IPS-15b (cell line): ENCODE results near the gene CAGE1.
A peak's percentile ranks its signal among the peaks of the same experiment; 100 is the strongest.
"Not testable (repeated sequence)": the region's sequence is repeated elsewhere in the genome, so short reads cannot be mapped to it uniquely, and the experiment has no call there.

Experiments used
- H3K27me3 ChIP-seq: one replicate; pipeline ENCODE4 v1.6.1; 2013; ENCODE audit warnings: low read length; ENCODE audit not compliant: control insufficient read depth, insufficient read depth
- H3K36me3 ChIP-seq: one replicate; pipeline ENCODE4 v1.6.1; 2013; ENCODE audit warnings: low read length; ENCODE audit not compliant: control insufficient read depth, insufficient read depth
- H3K4me1 ChIP-seq: one replicate; pipeline ENCODE4 v1.6.1; 2013; ENCODE audit warnings: mild to moderate bottlenecking, low read length; ENCODE audit not compliant: control insufficient read depth, insufficient read depth
- H3K4me3 ChIP-seq: one replicate; pipeline ENCODE4 v1.5.1; 2013; ENCODE audit warnings: low read depth, low read length
- H3K9ac ChIP-seq: one replicate; pipeline ENCODE4 v1.6.1; 2013; ENCODE audit warnings: low read depth, mild to moderate bottlenecking, low read length
- H3K9me3 ChIP-seq: one replicate; pipeline ENCODE4 v1.6.1; 2013; ENCODE audit warnings: mild to moderate bottlenecking, low read length; ENCODE audit not compliant: control insufficient read depth, insufficient read depth

Gene CAGE1

GRCh38 chr6:7367408-7367807 is 22.1 kb downstream of the CAGE1 start:
- Histone ChIP-seq H3K9ac (no peak overlapping the region), H3K27me3 (no peaks in the 10 kb centered on the region), H3K4me3 (no peak overlapping the region), H3K36me3 (no peaks in the 10 kb centered on the region), H3K9me3 (no peaks in the 10 kb centered on the region), H3K4me1 (no peaks in the 10 kb centered on the region)

GRCh38 chr6:7351916-7352315 is 37.6 kb downstream of the CAGE1 start:
- not testable (repeated sequence) for H3K9me3 ChIP-seq, H3K27me3 ChIP-seq, H3K9ac ChIP-seq, H3K4me3 ChIP-seq, H3K36me3 ChIP-seq
- peaks cover 10% of the 10 kb centered on the region for H3K4me1 ChIP-seq

DNA sequence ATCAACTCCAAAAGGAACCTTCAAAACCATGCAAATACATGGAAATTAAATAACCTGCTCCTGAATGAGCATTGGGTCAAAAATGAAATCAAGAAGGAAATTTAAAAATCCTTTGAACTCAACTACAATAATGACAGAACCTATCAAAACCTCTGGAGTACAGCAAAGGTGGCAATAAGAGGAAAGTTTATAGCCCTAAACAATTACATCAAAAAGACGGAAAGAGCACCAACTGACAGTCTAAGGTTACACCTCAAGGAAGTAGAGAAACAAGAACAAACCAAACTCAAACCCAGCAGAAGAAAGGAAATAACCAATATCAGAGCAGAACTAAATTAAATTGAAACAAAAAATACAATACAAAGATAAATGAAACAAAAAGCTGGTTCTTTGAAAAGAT is 39.0 kb downstream of the CAGE1 start:
- not testable (repeated sequence) for H3K36me3 ChIP-seq, H3K9me3 ChIP-seq, H3K27me3 ChIP-seq, H3K9ac ChIP-seq, H3K4me3 ChIP-seq
- peaks cover 10% of the 10 kb centered on the region for H3K4me1 ChIP-seq

GRCh38 chr6:7347551-7347997 is 42.0 kb downstream of the CAGE1 start:
- Histone ChIP-seq H3K4me3 (peak overlapping the region; percentile 22), H3K9ac (peak overlapping the region; percentile 70), H3K4me1 (peaks cover 10% of the 10 kb centered on the region)
- H3K27me3 ChIP-seq, H3K36me3 ChIP-seq, H3K9me3 ChIP-seq: not testable (repeated sequence)

GRCh38 chr6:7344773-7345450 is 44.6 kb downstream of the CAGE1 start:
- not testable (repeated sequence) for H3K9ac ChIP-seq

DNA sequence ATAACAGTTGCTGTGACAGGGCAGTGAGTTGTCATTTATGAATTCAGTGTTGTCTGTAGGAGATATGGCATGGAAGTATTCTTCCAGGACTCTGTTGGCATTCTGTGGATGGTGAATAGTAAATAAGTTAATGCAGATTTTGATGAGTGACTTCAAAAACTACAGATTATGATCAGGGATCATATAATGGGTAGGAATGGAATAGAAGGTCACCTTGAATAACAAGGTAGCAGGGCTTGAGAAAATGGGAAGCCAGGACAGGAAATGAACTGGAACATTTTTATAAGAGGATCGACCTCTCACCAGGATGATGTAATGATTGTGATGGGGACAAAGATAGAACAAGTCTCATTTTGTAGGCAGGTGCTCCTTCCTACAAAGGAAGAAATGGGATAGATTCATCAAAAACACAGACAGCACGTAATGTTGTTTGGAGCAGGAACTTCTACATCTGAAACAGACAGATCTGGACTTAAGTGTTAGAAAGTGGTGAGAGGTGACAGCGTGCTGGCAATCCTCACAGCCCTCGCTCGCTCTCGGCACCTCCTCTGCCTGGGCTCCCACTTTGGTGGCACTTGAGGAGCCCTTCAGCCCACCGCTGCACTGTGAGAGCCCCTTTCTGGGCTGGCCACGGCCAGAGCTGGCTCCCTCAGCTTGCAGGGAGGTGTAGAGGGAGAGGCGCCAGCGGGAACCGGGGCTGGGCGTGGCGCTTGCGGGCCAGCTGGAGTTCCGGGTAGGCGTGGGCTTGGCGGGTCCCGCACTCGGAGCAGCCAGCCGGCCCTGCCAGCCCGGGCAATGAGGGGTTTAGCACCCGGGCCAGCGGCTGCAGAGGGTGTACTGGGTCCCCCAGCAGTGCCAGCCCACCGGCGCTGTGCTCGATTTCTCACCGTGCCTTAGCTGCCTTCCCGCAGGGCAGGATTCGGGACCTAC is 45.7 kb downstream of the CAGE1 start:
- Histone ChIP-seq H3K36me3 (no peaks in the 10 kb centered on the region), H3K4me3 (no peak overlapping the region), H3K4me1 (peaks cover 9% of the 10 kb centered on the region), H3K27me3 (no peaks in the 10 kb centered on the region), H3K9me3 (no peaks in the 10 kb centered on the region), H3K9ac (no peak overlapping the region)

More at GRCh38 chr6:7344773-7345450, 44.6 kb downstream of the CAGE1 start:
- H3K4me3 ChIP-seq, H3K36me3 ChIP-seq, H3K9me3 ChIP-seq, H3K27me3 ChIP-seq: not testable (repeated sequence)
- peaks cover 10% of the 10 kb centered on the region for H3K4me1 ChIP-seq

DNA sequence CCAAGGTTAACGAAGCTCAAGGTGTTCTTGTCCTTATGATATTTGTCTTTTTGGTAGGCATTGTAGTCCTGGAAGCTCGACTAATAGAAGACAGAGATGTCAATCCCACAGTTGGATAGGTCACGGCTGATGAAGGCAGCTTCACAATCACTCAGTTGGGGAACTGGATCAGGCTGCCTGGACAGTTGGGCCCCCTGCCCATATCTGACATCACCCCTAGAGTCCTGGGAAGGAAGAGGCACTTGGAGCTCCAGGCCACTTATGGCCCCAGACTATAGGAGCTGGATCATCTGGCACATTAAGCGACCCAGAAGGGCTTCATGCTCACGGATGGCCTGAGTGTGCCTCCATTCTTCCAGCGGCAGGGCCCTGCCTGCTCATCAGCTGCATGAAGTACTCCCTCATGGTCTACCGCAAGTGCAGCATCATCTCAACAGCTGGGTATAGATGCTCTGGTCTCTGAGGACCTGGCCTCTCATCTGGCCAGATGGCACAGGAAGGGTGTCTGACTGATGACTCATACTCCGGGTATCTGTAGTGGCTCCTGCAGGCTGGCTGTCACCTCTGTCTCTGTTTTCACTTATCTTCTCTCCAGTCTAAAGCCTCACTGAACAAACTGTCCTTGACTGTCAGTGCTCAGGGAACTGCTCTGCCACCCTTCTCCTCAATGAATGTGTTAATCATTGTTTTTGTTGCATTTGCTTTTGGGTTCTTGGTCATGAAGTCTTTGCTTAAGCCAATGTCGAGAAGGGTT is 47.4 kb downstream of the CAGE1 start:
- Histone ChIP-seq H3K27me3 (no peaks in the 10 kb centered on the region), H3K9ac (no peak overlapping the region), H3K36me3 (no peaks in the 10 kb centered on the region), H3K9me3 (no peaks in the 10 kb centered on the region), H3K4me3 (no peak overlapping the region), H3K4me1 (no peaks in the 10 kb centered on the region)

DNA sequence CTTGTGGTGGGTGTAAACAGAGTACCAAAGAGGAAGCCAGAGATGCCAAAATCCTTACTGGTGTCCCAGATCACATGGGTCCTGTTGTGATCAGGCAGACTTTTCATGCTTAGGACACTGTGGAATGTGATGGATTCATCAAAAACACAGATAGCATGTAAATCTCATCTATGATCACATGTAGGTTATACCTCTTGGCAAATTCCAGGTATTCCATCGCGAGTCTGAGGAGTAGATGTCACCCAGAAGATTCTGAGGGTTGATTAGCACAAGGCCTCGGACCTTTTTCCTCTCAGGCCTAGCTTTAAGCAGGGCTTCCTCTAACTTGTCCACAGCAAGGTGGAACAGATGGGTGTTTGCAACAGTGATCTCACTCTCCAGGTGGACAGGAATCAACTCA is 48.3 kb downstream of the CAGE1 start:
- Histone ChIP-seq H3K27me3 (no peaks in the 10 kb centered on the region), H3K9me3 (no peaks in the 10 kb centered on the region)

DNA sequence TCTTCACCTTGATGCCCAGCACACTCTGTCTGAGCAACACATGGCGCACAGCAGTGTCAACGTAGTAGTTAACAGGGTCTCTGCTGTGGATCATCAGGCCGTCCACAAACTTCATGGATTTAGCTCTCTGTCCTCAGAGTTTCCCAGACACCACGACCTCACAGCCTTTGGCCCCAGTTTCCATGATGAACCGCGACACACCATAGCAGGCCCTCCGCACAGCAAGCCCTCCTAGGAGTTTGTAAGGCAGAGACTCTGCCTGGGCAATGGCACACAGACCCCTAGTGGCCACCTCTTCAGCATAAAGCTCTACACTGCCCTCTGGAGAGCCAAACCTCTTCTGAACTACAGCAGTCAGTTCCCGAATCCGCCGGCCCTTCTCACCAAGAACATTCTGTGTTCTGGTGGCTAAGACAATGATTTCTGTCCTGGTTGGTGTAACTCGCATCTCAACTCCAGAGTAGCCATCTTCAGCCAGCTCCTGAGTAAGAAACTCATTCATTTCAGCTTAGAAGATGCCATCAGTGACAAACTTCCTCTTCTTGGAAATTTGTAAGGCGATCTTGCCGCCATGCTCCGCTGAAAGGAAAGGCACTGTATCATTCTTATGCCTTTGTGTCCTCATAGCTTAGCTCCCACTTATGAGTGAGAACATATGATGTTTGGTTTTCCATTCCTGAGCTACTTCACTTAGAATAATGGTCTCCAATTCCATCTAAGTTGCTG is 50.4 kb downstream of the CAGE1 start:
- not testable (repeated sequence) for H3K9ac ChIP-seq, H3K4me3 ChIP-seq, H3K36me3 ChIP-seq, H3K9me3 ChIP-seq, H3K4me1 ChIP-seq, H3K27me3 ChIP-seq

More for the DNA sequence above, 48.3 kb downstream of the CAGE1 start:
- Histone ChIP-seq H3K36me3 (no peaks in the 10 kb centered on the region), H3K4me3 (no peak overlapping the region), H3K9ac (no peak overlapping the region), H3K4me1 (no peaks in the 10 kb centered on the region)

- Histone ChIP-seq H3K9ac (no peak overlapping the region), H3K27me3 (no peaks in the 10 kb centered on the region), H3K4me1 (no peaks in the 10 kb centered on the region), H3K4me3 (no peak overlapping the region), H3K9me3 (no peaks in the 10 kb centered on the region), H3K36me3 (no peaks in the 10 kb centered on the region)
Measured at GRCh38 chr6:7338031-7338430, 51.5 kb downstream of the CAGE1 start.

DNA sequence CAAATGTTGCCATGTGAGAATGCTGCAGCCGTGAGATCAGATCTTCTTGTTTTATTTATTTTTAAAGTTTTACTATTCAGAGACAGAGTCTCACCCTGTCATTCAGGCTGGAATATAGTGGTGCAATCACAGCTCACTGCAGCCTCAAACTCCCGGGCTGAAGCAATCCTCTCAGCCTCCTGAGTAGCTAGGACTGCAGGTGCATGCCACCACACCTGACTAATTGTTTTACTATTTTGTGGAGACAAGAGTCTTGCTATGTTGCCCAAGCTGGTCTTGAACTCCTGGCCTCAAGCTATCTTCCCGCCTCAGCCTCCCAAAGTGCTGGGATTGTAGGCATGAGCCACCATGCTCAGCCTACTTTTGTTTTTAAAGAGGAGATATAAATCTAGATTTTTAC is 54.0 kb downstream of the CAGE1 start:
- Histone ChIP-seq H3K9me3 (no peaks in the 10 kb centered on the region), H3K36me3 (no peaks in the 10 kb centered on the region), H3K4me3 (no peak overlapping the region), H3K9ac (no peak overlapping the region), H3K27me3 (no peaks in the 10 kb centered on the region), H3K4me1 (no peaks in the 10 kb centered on the region)
